PC-9 (cell line): ENCODE measurements around the gene FRMD4B. TPM values are rescaled to one million over a fixed set of nuclear protein-coding genes. Genes with fewer than 3 reads are reported as not detected.

Source experiments
- BruUV-seq: library from RNA; stranded (reverse); fragments of 400-500 nt; replicated peaks from 2 replicates; lab custom pipeline; 2021; lab: Mats Ljungman, UMichigan
- CTCF ChIA-PET: fragments of 300-600 bp; sonication (Branson Sonifier 250); formaldehyde crosslinking; loops from one replicate; lab custom pipeline; 2022; ENCODE audit warnings: antibody characterized with exemption; lab: Charles Lee
- POLR2A ChIA-PET: fragments of 300-600 bp; sonication (Branson Sonifier 250); formaldehyde crosslinking; loops from one replicate; lab custom pipeline; 2022; ENCODE audit warnings: antibody characterized with exemption; ENCODE audit not compliant: unreplicated experiment; lab: Charles Lee
- DNase-seq, 2 experiments: peaks; one replicate each; pipeline versions ENCODE4 v3.0.0 to v3.0.0-alpha.2; 2015 to 2022; ENCODE audit warnings: mixed read lengths in 1 of 2
- H2AFZ ChIP-seq: fragments of 200-600 bp; sonication (generic); 2 replicates; pipeline ENCODE4 v1.8.1; 2017; ENCODE audit warnings: antibody characterized with exemption
- H3F3A ChIP-seq: fragments of 200-600 bp; sonication (generic); 2 replicates; pipeline ENCODE4 v1.8.1; 2017; ENCODE audit warnings: antibody characterized with exemption, mild to moderate bottlenecking, low read depth; ENCODE audit not compliant: insufficient read depth
- H3K27ac ChIP-seq: fragments of 200-600 bp; sonication (generic); 2 replicates; pipeline ENCODE4 v1.6.1; 2016; ENCODE audit warnings: mixed run types
- H3K27me3 ChIP-seq: fragments of 200-600 bp; sonication (generic); 2 replicates; pipeline ENCODE4 v1.6.1; 2016; ENCODE audit warnings: low read depth, mixed run types; ENCODE audit not compliant: insufficient read depth
- H3K36me3 ChIP-seq: fragments of 200-600 bp; sonication (generic); 2 replicates; pipeline ENCODE4 v1.6.1; 2016; ENCODE audit warnings: low read depth, mixed run types
- H3K4me1 ChIP-seq: fragments of 200-600 bp; sonication (generic); replicated peaks from 2 replicates; pipeline ENCODE4 v1.6.1; 2016; ENCODE audit warnings: mixed run types; ENCODE audit not compliant: insufficient read depth
- H3K4me2 ChIP-seq: fragments of 200-600 bp; sonication (generic); 2 replicates; pipeline ENCODE4 v1.6.1; 2017; ENCODE audit warnings: mixed run types
- H3K4me3 ChIP-seq: fragments of 200-600 bp; sonication (generic); 2 replicates; pipeline ENCODE4 v1.6.1; 2016; ENCODE audit warnings: mixed run types
- H3K79me2 ChIP-seq: fragments of 200-600 bp; sonication (generic); 2 replicates; pipeline ENCODE4 v1.6.1; 2017; ENCODE audit warnings: low read depth, mixed run types
- H3K9me2 ChIP-seq: fragments of 200-600 bp; sonication (generic); 2 replicates; pipeline ENCODE4 v1.8.1; 2017; ENCODE audit warnings: mild to moderate bottlenecking; ENCODE audit not compliant: insufficient read depth
- H3K9me3 ChIP-seq: fragments of 200-600 bp; sonication (generic); 2 replicates; pipeline ENCODE4 v1.8.1; 2016; ENCODE audit warnings: low read depth; ENCODE audit not compliant: insufficient read depth
- H4K20me1 ChIP-seq: fragments of 200-600 bp; sonication (generic); 2 replicates; pipeline ENCODE4 v1.8.1; 2017; ENCODE audit not compliant: insufficient read depth
- CTCF ChIP-seq: fragments of 200-600 bp; sonication (generic); conservative IDR thresholded peaks from 2 replicates; pipeline ENCODE4 v1.6.1; 2017; ENCODE audit warnings: mixed run types, antibody characterized with exemption, mild to moderate bottlenecking, moderate library complexity
- EZH2 ChIP-seq: fragments of 200-600 bp; sonication (generic); IDR thresholded peaks from 2 replicates; pipeline ENCODE4 v1.8.0; 2017; ENCODE audit warnings: antibody characterized with exemption, low read depth
- intact Hi-C: fragments of 100-400 bp; cut with micrococcal nuclease; formaldehyde crosslinking; loops from one replicate; pipeline ENCODE4 v1.10.0; 2022; ENCODE audit not compliant: unreplicated experiment
- total RNA-seq: library from RNA; stranded (reverse); gene quantifications from 2 replicates; pipeline ENCODE4 v1.2.3, GENCODE V29; 2021

FRMD4B gene
- total RNA-seq, 1 experiment from 2014 or later: 10.2 TPM

DNA sequence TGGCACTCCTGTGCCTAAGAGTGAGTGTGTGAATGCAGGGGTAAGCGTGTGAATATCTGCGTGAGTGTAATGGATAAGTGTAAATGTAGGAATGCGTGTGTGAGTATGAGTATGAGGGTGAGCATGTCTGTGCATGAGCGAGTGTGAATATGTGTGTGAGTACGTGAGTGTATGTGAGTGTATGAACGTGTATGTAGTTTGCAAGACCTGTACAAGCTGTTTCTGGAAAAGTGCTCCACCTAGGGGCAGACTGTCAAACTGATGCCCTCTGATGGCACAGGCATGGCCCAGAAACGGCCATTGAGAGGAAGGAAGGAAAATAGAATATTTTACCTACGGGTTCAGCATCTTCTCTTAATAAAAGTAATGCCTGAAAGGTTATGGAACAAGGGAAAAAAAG is 24.4 kb upstream of the FRMD4B start:
- Histone ChIP-seq H2AFZ (no peak overlapping the region), H3K36me3 (no peaks in the 10 kb centered on the region), H3K9me3 (no peaks in the 10 kb centered on the region), H3K9me2 (no peaks in the 10 kb centered on the region), H4K20me1 (no peaks in the 10 kb centered on the region), H3K27me3 (no peaks in the 10 kb centered on the region), H3K4me1 (no peaks in the 10 kb centered on the region), H3K4me3 (no peak overlapping the region), H3K4me2 (no peak overlapping the region), H3K79me2 (no peaks in the 10 kb centered on the region), H3K27ac (no peak overlapping the region), H3F3A (no peaks in the 10 kb centered on the region)
- POLR2A ChIA-PET: no interaction called here
- DNase-seq: peak in 1 of 2 experiments; percentile 50
- CTCF ChIA-PET: interaction anchor here (0.5 to 0.8 kb wide), 2 partner anchors 104 to 184 kb away, joined by 3 to 5 read pairs; no protein-coding TSS in a partner anchor
- intact Hi-C loops: loop anchor here (2.0 kb wide), 1 partner anchor 86 kb away; no protein-coding TSS in a partner anchor
- TF ChIP-seq EZH2 (no peak), CTCF (peak; percentile 68)
- no TSS peak for BruUV-seq

GRCh38 chr3:69409831-69410230 is 23.9 kb upstream of the FRMD4B start:
- ChIA-PET POLR2A (no interaction called here), CTCF (interaction anchor here (0.5 to 0.8 kb wide), 3 partner anchors 53 to 184 kb away, joined by 3 to 5 read pairs (median 3); no protein-coding TSS in a partner anchor)
- H3K27ac ChIP-seq: no peak overlapping the region
- BruUV-seq: no TSS peak
- no peaks in the 10 kb centered on the region for H3K79me2 ChIP-seq
- no peaks in the 10 kb centered on the region for H3K9me2 ChIP-seq
- no peaks in the 10 kb centered on the region for H3K27me3 ChIP-seq
- H3K4me3 ChIP-seq: no peak overlapping the region
- DNase-seq: no peak
- intact Hi-C loops: loop anchor here (2.0 kb wide), 1 partner anchor 85 kb away; no protein-coding TSS in a partner anchor
- H3K9me3 ChIP-seq: no peaks in the 10 kb centered on the region
- H3K4me1 ChIP-seq: no peaks in the 10 kb centered on the region
- H3K4me2 ChIP-seq: no peak overlapping the region
- no peaks in the 10 kb centered on the region for H4K20me1 ChIP-seq
- H3K36me3 ChIP-seq: no peaks in the 10 kb centered on the region
- no peak for TF ChIP-seq CTCF
- no peak for TF ChIP-seq EZH2
- H2AFZ ChIP-seq: no peak overlapping the region
- H3F3A ChIP-seq: no peaks in the 10 kb centered on the region

- ChIA-PET CTCF (interaction anchor here (0.7 kb wide), 1 partner anchor 52 kb away, joined by 3 read pairs; no protein-coding TSS in a partner anchor), POLR2A (interaction anchor here (0.6 kb wide), 1 partner anchor 95 kb away, joined by 3 read pairs; no protein-coding TSS in a partner anchor)
- Histone ChIP-seq H3F3A (no peaks in the 10 kb centered on the region), H3K4me1 (0 out of 2 replicates have a peak, but pooled peaks cover under 1% of the 10 kb centered on the region), H4K20me1 (no peaks in the 10 kb centered on the region), H3K4me3 (no peak overlapping the region), H3K36me3 (no peaks in the 10 kb centered on the region), H3K9me3 (no peaks in the 10 kb centered on the region), H3K79me2 (no peaks in the 10 kb centered on the region), H3K9me2 (no peaks in the 10 kb centered on the region), H2AFZ (no peak overlapping the region), H3K4me2 (no peak overlapping the region), H3K27me3 (no peaks in the 10 kb centered on the region), H3K27ac (no peak overlapping the region)
- TF ChIP-seq EZH2 (no peak), CTCF (no peak)
- no TSS peak for BruUV-seq
- intact Hi-C loops: no loop called here
- no peak for DNase-seq
Observed at GRCh38 chr3:69409011-69409410, 23.1 kb upstream of the FRMD4B start.
